DND-41 (cell line): ENCODE measurements around the gene ELAC2.

Experiments
- ATAC-seq: fragments of 200-7000 bp; cut with Tn5 transposase; 3 replicates; pipeline ENCODE4 v1.9.1; 2021; ENCODE audit warnings: low read depth; ENCODE audit not compliant: insufficient read depth
- DNase-seq: peaks from one replicate; pipeline ENCODE4 v3.0.0-alpha.2; 2020
- H2AFZ ChIP-seq: 2 replicates; pipeline ENCODE4 v1.6.0; 2012; ENCODE audit warnings: low read depth, low read length
- H3K27ac ChIP-seq: 2 replicates; pipeline ENCODE4 v1.5.1; 2012; ENCODE audit warnings: low read length, inconsistent platforms
- H3K27me3 ChIP-seq: fragments of 200-600 bp; sonication (generic); 2 replicates; pipeline ENCODE4 v1.6.0; 2012; ENCODE audit warnings: low read length, mild to moderate bottlenecking, inconsistent platforms; ENCODE audit not compliant: insufficient read depth, poor library complexity
- H3K36me3 ChIP-seq: 2 replicates; pipeline ENCODE4 v1.5.1; 2012; ENCODE audit warnings: low read length, inconsistent platforms; ENCODE audit not compliant: insufficient read depth
- H3K4me1 ChIP-seq: 2 replicates; pipeline ENCODE4 v1.5.1; 2012; ENCODE audit warnings: mild to moderate bottlenecking, low read length; ENCODE audit not compliant: insufficient read depth
- H3K4me2 ChIP-seq: 2 replicates; pipeline ENCODE4 v1.6.0; 2012; ENCODE audit warnings: mild to moderate bottlenecking, moderate library complexity, low read length, inconsistent platforms; ENCODE audit not compliant: insufficient read depth
- H3K4me3 ChIP-seq, 2 experiments: fragments of 200-600 bp in 1 of 2; shearing (Covaris generic) in 1 of 2; 2 replicates each; pipeline ENCODE4 v1.5.1; 2012 to 2016; ENCODE audit warnings: inconsistent platforms in 2 of 2, low read length in 2 of 2, mild to moderate bottlenecking in 2 of 2, low read depth in 1 of 2, moderate library complexity in 1 of 2
- H3K79me2 ChIP-seq: 2 replicates; pipeline ENCODE4 v1.6.0; 2012; ENCODE audit warnings: low read length, inconsistent platforms; ENCODE audit not compliant: insufficient read depth
- H3K9ac ChIP-seq: 2 replicates; pipeline ENCODE4 v1.6.0; 2012; ENCODE audit warnings: low read depth, mild to moderate bottlenecking, inconsistent platforms, low read length, moderate library complexity
- H3K9me3 ChIP-seq: 2 replicates; pipeline ENCODE4 v1.5.1; 2012; ENCODE audit warnings: low read length, moderate library complexity, mild to moderate bottlenecking, inconsistent platforms; ENCODE audit not compliant: insufficient read depth, severe bottlenecking
- H4K20me1 ChIP-seq: 2 replicates; pipeline ENCODE4 v1.6.0; 2012; ENCODE audit warnings: low read length; ENCODE audit not compliant: insufficient read depth
- CTCF ChIP-seq: IDR thresholded peaks from 2 replicates; pipeline ENCODE4 v1.5.1; 2012; ENCODE audit warnings: borderline replicate concordance, low read length, moderate library complexity, mild to moderate bottlenecking; ENCODE audit not compliant: poor library complexity, severe bottlenecking; ENCODE audit errors: extremely low read depth
- EZH2 ChIP-seq: IDR thresholded peaks from 3 replicates; pipeline ENCODE4 v1.6.1; 2012; ENCODE audit warnings: borderline replicate concordance, low read depth, mild to moderate bottlenecking, moderate library complexity, low read length, inconsistent platforms; ENCODE audit not compliant: severe bottlenecking

ELAC2 gene

GRCh38 chr17:12958786-12959185, 59.0 kb downstream of the ELAC2 start:
- ATAC-seq = no peak
- no peak overlapping the region for H3K27ac ChIP-seq
- no peaks in the 10 kb centered on the region for H3K79me2 ChIP-seq
- no peaks in the 10 kb centered on the region for H3K9me3 ChIP-seq
- no peaks in the 10 kb centered on the region for H4K20me1 ChIP-seq
- H3K4me1 ChIP-seq = no peaks in the 10 kb centered on the region
- H3K9ac ChIP-seq = no peak overlapping the region
- no peak overlapping the region for H3K4me2 ChIP-seq
- TF ChIP-seq CTCF (no peak), EZH2 (no peak)
- no peak overlapping the region for H3K4me3 ChIP-seq
- H3K36me3 ChIP-seq = no peaks in the 10 kb centered on the region
- H3K27me3 ChIP-seq = peaks cover 3% of the 10 kb centered on the region
- no peak for DNase-seq
- H2AFZ ChIP-seq = no peak overlapping the region

- H3K79me2 ChIP-seq = no peaks in the 10 kb centered on the region
- TF ChIP-seq EZH2 = no peak
- TF ChIP-seq CTCF = no peak
- no peak overlapping the region for H3K9ac ChIP-seq
- ATAC-seq (no peak), DNase-seq (no peak)
- no peak overlapping the region for H3K4me2 ChIP-seq
- no peaks in the 10 kb centered on the region for H3K9me3 ChIP-seq
- no peaks in the 10 kb centered on the region for H3K36me3 ChIP-seq
- no peaks in the 10 kb centered on the region for H3K4me1 ChIP-seq
- H4K20me1 ChIP-seq = no peaks in the 10 kb centered on the region
- no peaks in the 10 kb centered on the region for H3K27me3 ChIP-seq
- H3K4me3 ChIP-seq = no peak overlapping the region
- H3K27ac ChIP-seq = no peak overlapping the region
- no peak overlapping the region for H2AFZ ChIP-seq
Measured at GRCh38 chr17:12955521-12955920, 62.3 kb downstream of the ELAC2 start.

- no peaks in the 10 kb centered on the region for H4K20me1 ChIP-seq
- H3K4me1 ChIP-seq = no peaks in the 10 kb centered on the region
- no peaks in the 10 kb centered on the region for H3K79me2 ChIP-seq
- no peak overlapping the region for H2AFZ ChIP-seq
- no peaks in the 10 kb centered on the region for H3K36me3 ChIP-seq
- DNase-seq (no peak), ATAC-seq (no peak)
- H3K27ac ChIP-seq = no peak overlapping the region
- H3K9me3 ChIP-seq = no peaks in the 10 kb centered on the region
- no peaks in the 10 kb centered on the region for H3K27me3 ChIP-seq
- H3K9ac ChIP-seq = no peak overlapping the region
- no peak overlapping the region for H3K4me3 ChIP-seq
- H3K4me2 ChIP-seq = no peak overlapping the region
- TF ChIP-seq CTCF = no peak
- no peak for TF ChIP-seq EZH2
Measured at GRCh38 chr17:12953156-12953555, 64.7 kb downstream of the ELAC2 start.

GRCh38 chr17:12952012-12952411, 65.8 kb downstream of the ELAC2 start:
- H3K36me3 ChIP-seq = no peaks in the 10 kb centered on the region
- H2AFZ ChIP-seq = no peak overlapping the region
- H3K9ac ChIP-seq = no peak overlapping the region
- H4K20me1 ChIP-seq = no peaks in the 10 kb centered on the region
- H3K4me3 ChIP-seq = no peak overlapping the region
- H3K4me2 ChIP-seq = no peak overlapping the region
- no peaks in the 10 kb centered on the region for H3K27me3 ChIP-seq
- no peak for ATAC-seq
- no peak overlapping the region for H3K27ac ChIP-seq
- H3K9me3 ChIP-seq = no peaks in the 10 kb centered on the region
- no peak for DNase-seq
- no peaks in the 10 kb centered on the region for H3K79me2 ChIP-seq
- TF ChIP-seq CTCF (no peak), EZH2 (no peak)
- no peaks in the 10 kb centered on the region for H3K4me1 ChIP-seq
